Trophoblast cell (in vitro differentiated cells and primary cell): Measurements from ENCODE around the gene SLC16A4.

ENCODE experiments used
- DNase-seq, 2 donors: peaks; one replicate each; pipeline ENCODE4 v3.0.0-alpha.2; 2016
- H2AFZ ChIP-seq: 2 replicates; pipeline ENCODE4 v1.6.1; 2013; ENCODE audit warnings: low read length, moderate library complexity, mild to moderate bottlenecking; ENCODE audit not compliant: insufficient read depth, poor library complexity
- H2AK5ac ChIP-seq: 2 replicates; pipeline ENCODE4 v1.6.1; 2013; ENCODE audit warnings: mild to moderate bottlenecking, low read length
- H2BK120ac ChIP-seq: 2 replicates; pipeline ENCODE4 v1.6.1; 2013; ENCODE audit warnings: low read length, mild to moderate bottlenecking, moderate library complexity; ENCODE audit not compliant: insufficient read depth, poor library complexity
- H2BK12ac ChIP-seq: 2 replicates; pipeline ENCODE4 v1.6.1; 2013; ENCODE audit warnings: mild to moderate bottlenecking, low read length, moderate library complexity
- H2BK5ac ChIP-seq: 2 replicates; pipeline ENCODE4 v1.6.1; 2013; ENCODE audit warnings: low read length, low read depth, moderate library complexity, mild to moderate bottlenecking; ENCODE audit not compliant: poor library complexity
- H3K14ac ChIP-seq: 2 replicates; pipeline ENCODE4 v1.6.1; 2013; ENCODE audit warnings: mild to moderate bottlenecking, low read length
- H3K18ac ChIP-seq: 2 replicates; pipeline ENCODE4 v1.6.1; 2013; ENCODE audit warnings: mild to moderate bottlenecking, low read length
- H3K23ac ChIP-seq: 2 replicates; pipeline ENCODE4 v1.6.1; 2013; ENCODE audit warnings: low read length
- H3K27ac ChIP-seq: 2 replicates; pipeline ENCODE4 v1.5.1; 2013; ENCODE audit warnings: low read depth, mild to moderate bottlenecking, inconsistent platforms, low read length, moderate library complexity
- H3K27me3 ChIP-seq: 2 replicates; pipeline ENCODE4 v1.6.1; 2013; ENCODE audit warnings: inconsistent platforms, mild to moderate bottlenecking, low read length, moderate library complexity; ENCODE audit not compliant: insufficient read depth
- H3K36me3 ChIP-seq, 2 experiments: 1 replicate in 1 of 2; 2 replicates in 1 of 2; pipeline ENCODE4 v1.6.1; 2013; ENCODE audit warnings: low read length in 2 of 2, mild to moderate bottlenecking in 2 of 2, moderate library complexity in 1 of 2; ENCODE audit not compliant: insufficient read depth in 2 of 2, control insufficient read depth in 1 of 2
- H3K4ac ChIP-seq: 2 replicates; pipeline ENCODE4 v1.6.1; 2013; ENCODE audit warnings: low read depth, mild to moderate bottlenecking, low read length, moderate library complexity
- H3K4me1 ChIP-seq, 2 experiments: 1 replicate in 1 of 2; 2 replicates in 1 of 2; pipeline ENCODE4 v1.6.1; 2013; ENCODE audit warnings: low read length in 2 of 2, mild to moderate bottlenecking in 2 of 2, moderate library complexity in 1 of 2; ENCODE audit not compliant: insufficient read depth in 2 of 2, control insufficient read depth in 1 of 2
- H3K4me2 ChIP-seq: 2 replicates; pipeline ENCODE4 v1.6.1; 2013; ENCODE audit warnings: inconsistent platforms, mild to moderate bottlenecking, low read length, moderate library complexity
- H3K4me3 ChIP-seq: 2 replicates; pipeline ENCODE4 v1.5.1; 2013; ENCODE audit warnings: mild to moderate bottlenecking, low read depth, low read length, inconsistent platforms
- H3K79me1 ChIP-seq: one replicate; pipeline ENCODE4 v1.6.1; 2013; ENCODE audit warnings: low read length
- H3K79me2 ChIP-seq: 2 replicates; pipeline ENCODE4 v1.6.1; 2013; ENCODE audit warnings: low read length, mild to moderate bottlenecking; ENCODE audit not compliant: control insufficient read depth, insufficient read depth, poor library complexity
- H3K9ac ChIP-seq: 2 replicates; pipeline ENCODE4 v1.6.1; 2013; ENCODE audit warnings: mild to moderate bottlenecking, low read length
- H3K9me3 ChIP-seq: 2 replicates; pipeline ENCODE4 v1.6.1; 2013; ENCODE audit warnings: low read depth, mild to moderate bottlenecking, control low read depth, inconsistent platforms, low read length; ENCODE audit not compliant: insufficient read depth
- H4K12ac ChIP-seq: 2 replicates; pipeline ENCODE4 v1.6.1; 2013; ENCODE audit warnings: low read depth, mild to moderate bottlenecking, low read length, moderate library complexity
- H4K8ac ChIP-seq: 2 replicates; pipeline ENCODE4 v1.6.1; 2013; ENCODE audit warnings: low read depth, mild to moderate bottlenecking, low read length, moderate library complexity
- H4K91ac ChIP-seq: one replicate; pipeline ENCODE4 v1.6.1; 2013; ENCODE audit warnings: low read depth, mild to moderate bottlenecking, low read length, moderate library complexity
- WGBS: extraction: QIAGEN DNeasy Blood & Tissue Kit; methylation state at CpG from one replicate; pipeline ENCODE4 v1.1.7; 2013; ENCODE audit warnings: missing lambda C conversion rate; ENCODE audit not compliant: insufficient read length, insufficient coverage; ENCODE audit errors: extremely low coverage; 5-methylcytosine and 5-hydroxymethylcytosine counted together

SLC16A4 gene

GRCh38 chr1:110338309-110338885 lies 52.4 kb downstream of the SLC16A4 start:
- Histone ChIP-seq H2BK12ac (peak overlapping the region; percentile 77), H3K36me3 (peaks cover 16% of the 10 kb centered on the region in 2 experiments), H3K4me3 (peak overlapping the region; percentile 81), H3K4me1 (peaks cover 23 to 29% of the 10 kb centered on the region in 2 experiments), H2BK120ac (peak overlapping the region; percentile 97), H3K14ac (peak overlapping the region; percentile 96), H3K9ac (peak overlapping the region; percentile 61), H3K9me3 (no peaks in the 10 kb centered on the region), H3K23ac (no peak overlapping the region), H4K8ac (peak overlapping the region; percentile 93), H3K79me2 (peaks cover 35% of the 10 kb centered on the region), H3K4me2 (peak overlapping the region; percentile 70), H3K18ac (peak overlapping the region; percentile 93), H4K12ac (peak overlapping the region; percentile 96), H3K79me1 (peaks cover 21% of the 10 kb centered on the region), H4K91ac (peak overlapping the region; percentile 73), H2AK5ac (no peak overlapping the region), H3K27me3 (no peaks in the 10 kb centered on the region), H2AFZ (peak overlapping the region; percentile 90), H3K4ac (peak overlapping the region; percentile 88), H2BK5ac (peak overlapping the region; percentile 93), H3K27ac (peak overlapping the region; percentile 95)
- DNase-seq: peak; percentile 90 to 93
- WGBS: no CpG with 5 or more reads among the region's 57 CpGs

- H3K18ac ChIP-seq: peak overlapping the region; percentile 93
- peak overlapping the region; percentile 70 for H3K4me2 ChIP-seq
- peak overlapping the region; percentile 47 for H2BK12ac ChIP-seq
- H3K4me1 ChIP-seq: peaks cover 23 to 29% of the 10 kb centered on the region in 2 experiments
- WGBS: no CpG with 5 or more reads among the region's 36 CpGs
- no peaks in the 10 kb centered on the region for H3K9me3 ChIP-seq
- H3K79me2 ChIP-seq: peaks cover 35% of the 10 kb centered on the region
- H4K12ac ChIP-seq: peak overlapping the region; percentile 96
- peak overlapping the region; percentile 93 for H2BK5ac ChIP-seq
- peak overlapping the region; percentile 97 for H2BK120ac ChIP-seq
- peak overlapping the region; percentile 95 for H3K27ac ChIP-seq
- peak overlapping the region; percentile 93 for H4K8ac ChIP-seq
- H3K36me3 ChIP-seq: peaks cover 16% of the 10 kb centered on the region in 2 experiments
- no peak for DNase-seq
- H3K4me3 ChIP-seq: peak overlapping the region; percentile 81
- H4K91ac ChIP-seq: peak overlapping the region; percentile 73
- H2AK5ac ChIP-seq: peak overlapping the region; percentile 6
- no peak overlapping the region for H3K23ac ChIP-seq
- peaks cover 21% of the 10 kb centered on the region for H3K79me1 ChIP-seq
- H3K27me3 ChIP-seq: no peaks in the 10 kb centered on the region
- peak overlapping the region; percentile 61 for H3K9ac ChIP-seq
- H3K4ac ChIP-seq: peak overlapping the region; percentile 4
- H3K14ac ChIP-seq: peak overlapping the region; percentile 96
- H2AFZ ChIP-seq: peak overlapping the region; percentile 90
Observed at GRCh38 chr1:110337704-110338308, 53.0 kb downstream of the SLC16A4 start.

- peak; percentile 86 to 89 for DNase-seq
- Histone ChIP-seq H4K8ac (no peak overlapping the region), H2AFZ (no peak overlapping the region), H3K18ac (no peak overlapping the region), H3K4ac (no peak overlapping the region), H3K14ac (no peak overlapping the region), H4K12ac (no peak overlapping the region), H2BK12ac (peak overlapping the region; percentile 47), H3K79me2 (peaks cover 29% of the 10 kb centered on the region), H3K27ac (peak overlapping the region; percentile 55), H2AK5ac (no peak overlapping the region), H3K27me3 (no peaks in the 10 kb centered on the region), H3K9me3 (no peaks in the 10 kb centered on the region), H3K4me2 (no peak overlapping the region), H2BK5ac (peak overlapping the region; percentile 83), H3K4me3 (no peak overlapping the region), H3K23ac (no peak overlapping the region), H3K9ac (no peak overlapping the region), H2BK120ac (no peak overlapping the region), H3K4me1 (peaks cover 18 to 22% of the 10 kb centered on the region in 2 experiments), H3K36me3 (peaks cover 9% of the 10 kb centered on the region in 2 experiments), H4K91ac (no peak overlapping the region), H3K79me1 (peaks cover 21% of the 10 kb centered on the region)
- no CpG with 5 or more reads among the region's 1 CpG for WGBS
Observed at GRCh38 chr1:110336300-110337039, 54.4 kb downstream of the SLC16A4 start.

GRCh38 chr1:110335265-110335664 lies 55.6 kb downstream of the SLC16A4 start:
- no peak overlapping the region for H4K8ac ChIP-seq
- H2BK5ac ChIP-seq: peak overlapping the region; percentile 12
- no CpG with 5 or more reads among the region's 1 CpG for WGBS

More at GRCh38 chr1:110335265-110335664, 55.6 kb downstream of the SLC16A4 start:
- H3K18ac ChIP-seq: no peak overlapping the region
- H3K79me2 ChIP-seq: peaks cover 17% of the 10 kb centered on the region
- H3K27ac ChIP-seq: no peak overlapping the region
- DNase-seq: no peak
- H2BK12ac ChIP-seq: peak overlapping the region; percentile 15
- H3K36me3 ChIP-seq: no peaks in the 10 kb centered on the region
- H3K79me1 ChIP-seq: peaks cover 21% of the 10 kb centered on the region
- no peaks in the 10 kb centered on the region for H3K27me3 ChIP-seq
- H3K9ac ChIP-seq: no peak overlapping the region
- H2AK5ac ChIP-seq: peak overlapping the region; percentile 12
- peaks cover 8 to 12% of the 10 kb centered on the region in 2 experiments for H3K4me1 ChIP-seq
- no peaks in the 10 kb centered on the region for H3K9me3 ChIP-seq
- no peak overlapping the region for H3K4me3 ChIP-seq
- H2AFZ ChIP-seq: no peak overlapping the region
- H2BK120ac ChIP-seq: peak overlapping the region; percentile 30
- H3K4me2 ChIP-seq: no peak overlapping the region
- H4K12ac ChIP-seq: no peak overlapping the region
- H3K4ac ChIP-seq: no peak overlapping the region
- no peak overlapping the region for H3K23ac ChIP-seq
- H3K14ac ChIP-seq: no peak overlapping the region
- H4K91ac ChIP-seq: peak overlapping the region; percentile 26
